ENCODE data around the gene VEPH1.

DNA sequence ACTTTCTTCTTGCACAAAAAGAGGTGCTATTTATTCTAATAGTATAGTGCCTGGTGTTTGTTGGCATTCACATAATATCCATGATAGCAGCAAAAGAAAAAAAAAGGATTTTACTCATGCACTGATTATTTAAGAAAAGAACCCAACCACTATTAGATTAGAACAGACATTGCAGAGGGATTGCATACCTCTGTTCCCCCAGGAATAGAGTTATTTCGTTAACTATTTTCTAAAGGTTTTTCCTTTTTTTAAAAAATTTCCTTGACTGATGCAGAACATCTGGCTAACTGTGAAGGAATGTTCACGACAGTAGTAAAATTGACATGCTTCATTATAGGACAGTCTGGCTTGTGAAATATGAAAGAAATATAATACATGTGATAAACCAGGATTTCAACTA is 203.1 kb downstream of the VEPH1 start:
- TF ChIP-seq, protein P1, sequence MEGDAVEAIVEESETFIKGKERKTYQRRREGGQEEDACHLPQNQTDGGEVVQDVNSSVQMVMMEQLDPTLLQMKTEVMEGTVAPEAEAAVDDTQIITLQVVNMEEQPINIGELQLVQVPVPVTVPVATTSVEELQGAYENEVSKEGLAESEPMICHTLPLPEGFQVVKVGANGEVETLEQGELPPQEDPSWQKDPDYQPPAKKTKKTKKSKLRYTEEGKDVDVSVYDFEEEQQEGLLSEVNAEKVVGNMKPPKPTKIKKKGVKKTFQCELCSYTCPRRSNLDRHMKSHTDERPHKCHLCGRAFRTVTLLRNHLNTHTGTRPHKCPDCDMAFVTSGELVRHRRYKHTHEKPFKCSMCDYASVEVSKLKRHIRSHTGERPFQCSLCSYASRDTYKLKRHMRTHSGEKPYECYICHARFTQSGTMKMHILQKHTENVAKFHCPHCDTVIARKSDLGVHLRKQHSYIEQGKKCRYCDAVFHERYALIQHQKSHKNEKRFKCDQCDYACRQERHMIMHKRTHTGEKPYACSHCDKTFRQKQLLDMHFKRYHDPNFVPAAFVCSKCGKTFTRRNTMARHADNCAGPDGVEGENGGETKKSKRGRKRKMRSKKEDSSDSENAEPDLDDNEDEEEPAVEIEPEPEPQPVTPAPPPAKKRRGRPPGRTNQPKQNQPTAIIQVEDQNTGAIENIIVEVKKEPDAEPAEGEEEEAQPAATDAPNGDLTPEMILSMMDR (IDR thresholded peaks at IDR 0.05; ENCODE audit: insufficient read depth, low read length) = no peak
- TF ChIP-seq POLR2AphosphoS5 (IDR thresholded peaks at IDR 0.05; ENCODE audit: low read depth) = no peak
